ENCODE measurements around the gene ZNF516. TPM values are rescaled to one million over a fixed set of nuclear protein-coding genes. Genes with fewer than 3 reads are reported as not detected.

The ZNF516 gene
- total RNA-seq, 1 donor from 2014 or later = 83.2 TPM

DNA sequence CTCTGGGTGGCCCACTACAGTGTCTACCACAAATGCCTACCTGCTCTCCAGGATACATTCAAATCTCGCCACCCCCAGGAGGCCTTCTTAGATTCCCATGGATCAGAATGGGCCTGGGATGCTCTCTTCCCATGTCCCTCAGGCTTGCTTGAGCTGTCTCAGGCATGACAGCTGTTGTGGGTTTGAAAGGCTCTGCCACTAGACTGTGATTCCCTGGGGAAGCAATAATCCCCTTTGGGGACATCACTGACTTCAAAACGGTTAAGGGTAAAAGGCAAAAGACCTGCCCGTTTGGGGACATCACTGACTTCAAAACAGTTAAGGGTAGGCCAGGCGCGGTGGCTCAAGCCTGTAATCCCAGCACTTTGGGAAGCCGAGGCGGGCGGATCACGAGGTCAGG lies 35.8 kb upstream of the ZNF516 start:
- TF ChIP-seq, protein P1, sequence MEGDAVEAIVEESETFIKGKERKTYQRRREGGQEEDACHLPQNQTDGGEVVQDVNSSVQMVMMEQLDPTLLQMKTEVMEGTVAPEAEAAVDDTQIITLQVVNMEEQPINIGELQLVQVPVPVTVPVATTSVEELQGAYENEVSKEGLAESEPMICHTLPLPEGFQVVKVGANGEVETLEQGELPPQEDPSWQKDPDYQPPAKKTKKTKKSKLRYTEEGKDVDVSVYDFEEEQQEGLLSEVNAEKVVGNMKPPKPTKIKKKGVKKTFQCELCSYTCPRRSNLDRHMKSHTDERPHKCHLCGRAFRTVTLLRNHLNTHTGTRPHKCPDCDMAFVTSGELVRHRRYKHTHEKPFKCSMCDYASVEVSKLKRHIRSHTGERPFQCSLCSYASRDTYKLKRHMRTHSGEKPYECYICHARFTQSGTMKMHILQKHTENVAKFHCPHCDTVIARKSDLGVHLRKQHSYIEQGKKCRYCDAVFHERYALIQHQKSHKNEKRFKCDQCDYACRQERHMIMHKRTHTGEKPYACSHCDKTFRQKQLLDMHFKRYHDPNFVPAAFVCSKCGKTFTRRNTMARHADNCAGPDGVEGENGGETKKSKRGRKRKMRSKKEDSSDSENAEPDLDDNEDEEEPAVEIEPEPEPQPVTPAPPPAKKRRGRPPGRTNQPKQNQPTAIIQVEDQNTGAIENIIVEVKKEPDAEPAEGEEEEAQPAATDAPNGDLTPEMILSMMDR (IDR thresholded peaks at IDR 0.05; ENCODE audit: unreplicated experiment) = no peak
- no peak overlapping the region for H3K27ac Mint-ChIP-seq (ENCODE audit: unreplicated experiment)
- H3K27me3 Mint-ChIP-seq (ENCODE audit: unreplicated experiment) = peaks cover 10% of the 10 kb centered on the region
- H3K9me3 Mint-ChIP-seq (ENCODE audit: unreplicated experiment) = no peaks in the 10 kb centered on the region
- no peak for DNase-seq (ENCODE audit: low spot score)
- H3K4me3 Mint-ChIP-seq (ENCODE audit: unreplicated experiment) = no peak overlapping the region
- no peaks in the 10 kb centered on the region for H3K36me3 Mint-ChIP-seq (ENCODE audit: low read depth, unreplicated experiment)
- peaks cover 21% of the 10 kb centered on the region for H3K4me1 Mint-ChIP-seq (ENCODE audit: unreplicated experiment)

DNA sequence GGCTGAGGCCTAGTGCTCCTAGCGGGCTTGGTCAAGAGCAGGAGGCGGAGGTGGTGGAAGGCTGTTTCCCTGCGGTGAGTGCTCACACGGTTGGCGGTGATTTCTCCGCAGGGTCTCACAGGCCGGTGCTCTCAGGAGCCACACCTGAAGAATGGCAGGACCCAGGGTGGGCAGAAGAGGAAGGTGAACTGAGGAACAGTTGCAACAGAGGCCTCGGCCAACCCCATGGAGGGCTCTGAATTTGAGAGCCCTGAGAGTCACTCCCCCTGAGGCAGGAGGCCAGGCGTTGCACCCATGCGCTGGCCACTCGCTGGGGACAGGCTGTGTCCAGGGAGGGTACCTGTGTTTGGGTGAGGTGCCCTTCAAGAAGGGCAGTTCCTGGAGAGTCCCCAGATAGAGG lies 35.3 kb upstream of the ZNF516 start:
- peaks cover 10% of the 10 kb centered on the region for H3K27me3 Mint-ChIP-seq (ENCODE audit: unreplicated experiment)
- no peaks in the 10 kb centered on the region for H3K9me3 Mint-ChIP-seq (ENCODE audit: unreplicated experiment)
- H3K4me3 Mint-ChIP-seq (ENCODE audit: unreplicated experiment) = no peak overlapping the region
- TF ChIP-seq, protein P1 (IDR thresholded peaks at IDR 0.05; ENCODE audit: unreplicated experiment) = no peak
- H3K36me3 Mint-ChIP-seq (ENCODE audit: low read depth, unreplicated experiment) = no peaks in the 10 kb centered on the region
- peaks cover 22% of the 10 kb centered on the region for H3K4me1 Mint-ChIP-seq (ENCODE audit: unreplicated experiment)
- peak overlapping the region; percentile 8 for H3K27ac Mint-ChIP-seq (ENCODE audit: unreplicated experiment)
- no peak for DNase-seq (ENCODE audit: low spot score)

DNA sequence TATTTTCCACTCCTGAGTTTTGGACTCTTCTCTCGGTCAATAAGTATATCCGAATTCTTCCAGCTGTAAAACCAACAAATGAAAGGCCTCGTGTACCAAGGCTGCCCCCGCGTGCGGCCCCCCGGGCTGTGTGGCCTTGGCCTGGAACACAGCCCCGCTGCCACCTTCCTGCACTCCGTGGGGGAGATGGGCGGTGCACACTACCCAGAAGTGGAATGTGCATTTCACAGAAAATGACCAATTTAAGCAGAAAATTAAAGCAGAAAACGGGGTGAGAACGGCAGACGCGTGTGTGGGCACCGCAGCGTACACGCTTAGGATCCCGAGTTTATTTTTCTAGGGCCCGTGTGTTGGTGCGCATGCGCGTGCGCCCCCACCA lies 34.4 kb upstream of the ZNF516 start:
- TF ChIP-seq, protein P1 (IDR thresholded peaks at IDR 0.05; ENCODE audit: unreplicated experiment) = no peak
- Mint-ChIP-seq H3K27ac (ENCODE audit: unreplicated experiment) (peak overlapping the region; percentile 92), H3K4me1 (ENCODE audit: unreplicated experiment) (peaks cover 27% of the 10 kb centered on the region), H3K9me3 (ENCODE audit: unreplicated experiment) (no peaks in the 10 kb centered on the region), H3K4me3 (ENCODE audit: unreplicated experiment) (peak overlapping the region; percentile 81), H3K36me3 (ENCODE audit: low read depth, unreplicated experiment) (no peaks in the 10 kb centered on the region), H3K27me3 (ENCODE audit: unreplicated experiment) (peaks cover 10% of the 10 kb centered on the region)
- DNase-seq (ENCODE audit: low spot score) = no peak

DNA sequence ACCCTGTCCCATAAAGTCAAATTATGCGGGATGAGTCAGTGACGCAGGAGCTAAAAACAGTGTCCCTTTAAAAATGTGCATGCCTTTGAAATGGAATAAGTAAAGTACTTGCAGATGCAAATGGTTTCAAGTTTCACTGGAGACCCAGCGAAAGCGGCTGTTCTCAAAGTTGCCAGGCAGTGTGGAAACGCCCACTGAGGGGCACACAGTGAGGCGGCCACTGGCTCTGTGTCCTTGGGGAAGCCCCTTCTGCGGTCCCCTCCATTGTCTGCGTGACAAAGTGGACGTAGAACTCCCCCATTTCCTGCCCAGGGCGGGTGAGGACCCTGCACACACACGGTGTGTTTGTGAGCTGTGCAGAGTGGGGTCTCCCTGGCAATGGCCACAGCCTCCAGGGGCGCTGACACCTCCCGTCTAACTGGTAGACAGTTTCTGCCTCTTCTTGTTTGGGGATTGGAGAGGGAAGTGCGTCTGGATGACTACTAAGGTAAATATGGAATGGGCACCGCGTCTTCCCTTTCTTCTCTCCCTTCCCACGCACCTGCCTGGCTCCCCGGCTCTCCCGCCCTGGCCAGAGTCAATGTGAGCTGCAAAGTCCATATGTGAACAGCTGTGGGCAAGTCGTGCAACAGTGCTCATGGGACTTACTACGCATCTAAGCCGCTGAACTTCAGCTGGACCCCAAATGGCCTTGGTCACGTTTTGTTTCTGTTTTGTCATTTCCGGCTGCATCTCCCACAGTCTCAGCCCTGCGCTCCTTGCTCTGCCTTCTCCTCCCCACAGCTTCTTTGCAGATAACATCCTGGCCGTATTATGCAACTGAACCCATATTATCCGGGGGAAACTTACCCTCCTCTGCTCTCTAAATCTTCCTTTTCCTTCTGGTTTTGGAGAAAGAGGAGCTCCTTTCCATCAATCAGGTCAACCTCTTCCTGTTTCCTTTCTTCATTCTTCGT lies 33.7 kb upstream of the ZNF516 start:
- peak; percentile 17 for DNase-seq (ENCODE audit: low spot score)
- Mint-ChIP-seq H3K4me1 (ENCODE audit: unreplicated experiment) (peaks cover 27% of the 10 kb centered on the region), H3K9me3 (ENCODE audit: unreplicated experiment) (no peaks in the 10 kb centered on the region), H3K36me3 (ENCODE audit: low read depth, unreplicated experiment) (no peaks in the 10 kb centered on the region), H3K4me3 (ENCODE audit: unreplicated experiment) (peak overlapping the region; percentile 81), H3K27ac (ENCODE audit: unreplicated experiment) (peak overlapping the region; percentile 92), H3K27me3 (ENCODE audit: unreplicated experiment) (peaks cover 10% of the 10 kb centered on the region)
- TF ChIP-seq, protein P1 (IDR thresholded peaks at IDR 0.05; ENCODE audit: unreplicated experiment) = no peak

DNA sequence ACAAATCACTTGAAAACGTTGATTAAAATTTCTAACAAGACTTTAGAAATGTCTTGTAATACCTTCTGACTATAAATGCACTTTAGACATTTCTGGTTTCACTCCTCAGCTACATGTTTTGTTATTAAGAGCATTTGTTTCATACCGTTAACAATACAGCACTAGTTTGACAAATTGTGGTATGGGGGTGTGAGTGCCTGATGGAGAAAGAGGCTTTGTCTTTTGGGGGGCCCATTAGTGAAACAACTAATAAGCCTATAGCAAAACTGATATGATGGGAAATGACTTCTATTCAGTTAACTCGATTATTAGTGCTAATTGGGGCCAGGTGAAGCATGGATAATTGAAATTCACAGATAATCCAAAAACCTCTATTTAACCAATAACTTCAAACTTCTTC lies 30.9 kb upstream of the ZNF516 start:
- Mint-ChIP-seq H3K4me1 (ENCODE audit: unreplicated experiment) (peaks cover 39% of the 10 kb centered on the region), H3K9me3 (ENCODE audit: unreplicated experiment) (no peaks in the 10 kb centered on the region)

More for the DNA sequence above, 30.9 kb upstream of the ZNF516 start:
- DNase-seq (ENCODE audit: low spot score) = no peak
- H3K27ac Mint-ChIP-seq (ENCODE audit: unreplicated experiment) = peak overlapping the region; percentile 81
- H3K36me3 Mint-ChIP-seq (ENCODE audit: low read depth, unreplicated experiment) = no peaks in the 10 kb centered on the region
- H3K4me3 Mint-ChIP-seq (ENCODE audit: unreplicated experiment) = no peak overlapping the region
- H3K27me3 Mint-ChIP-seq (ENCODE audit: unreplicated experiment) = peaks cover 5% of the 10 kb centered on the region
- TF ChIP-seq, protein P1 (IDR thresholded peaks at IDR 0.05; ENCODE audit: unreplicated experiment) = no peak
